IMR-90 (cell line): ENCODE measurements around the gene OR14C36. TPM values are rescaled to one million over a fixed set of nuclear protein-coding genes. Genes with fewer than 3 reads are reported as not detected.

Source experiments
- ATAC-seq: fragments of 200-7000 bp; cut with Tn5 transposase; 2 replicates; pipeline ENCODE4 v1.9.1; 2020; ENCODE audit warnings: low read depth, mild to moderate bottlenecking, moderate library complexity
- BruUV-seq: library from RNA; stranded (reverse); fragments of 400-500 nt; replicated peaks from 2 replicates; lab custom pipeline; 2021; lab: Mats Ljungman, UMichigan
- CTCF ChIA-PET: fragments of 300-600 bp; formaldehyde crosslinking; extraction: SDS; loops from one replicate; lab custom pipeline; 2021; ENCODE audit warnings: antibody characterized with exemption; lab: Yijun Ruan, JAX
- POLR2A ChIA-PET: fragments of 300-600 bp; sonication (Branson Sonifier 250); formaldehyde crosslinking; loops from one replicate; lab custom pipeline; 2022; ENCODE audit warnings: antibody characterized with exemption; ENCODE audit not compliant: unreplicated experiment; lab: Charles Lee
- DNase-seq: peaks from one replicate; pipeline ENCODE4 v3.0.0; 2013
- H2AFZ ChIP-seq: replicated peaks from 2 replicates; pipeline ENCODE3; 2013; ENCODE audit warnings: low read length, mild to moderate bottlenecking; ENCODE audit not compliant: poor library complexity
- H2AK5ac ChIP-seq: 2 replicates; pipeline ENCODE4 v1.6.1; 2013; ENCODE audit warnings: low read depth, low read length, inconsistent platforms
- H2AK9ac ChIP-seq: replicated peaks from 2 replicates; pipeline ENCODE3; 2013; ENCODE audit warnings: mild to moderate bottlenecking, low read depth, low read length, moderate library complexity; ENCODE audit not compliant: poor library complexity
- H2BK120ac ChIP-seq: 2 replicates; pipeline ENCODE4 v1.6.1; 2013; ENCODE audit warnings: low read depth, low read length, inconsistent platforms
- H2BK15ac ChIP-seq: 3 replicates; pipeline ENCODE4 v1.6.1; 2013; ENCODE audit warnings: low read depth, low read length, inconsistent platforms
- H2BK20ac ChIP-seq: 2 replicates; pipeline ENCODE4 v1.6.1; 2013; ENCODE audit warnings: low read depth, mild to moderate bottlenecking, inconsistent platforms, low read length, moderate library complexity
- H2BK5ac ChIP-seq: 2 replicates; pipeline ENCODE4 v1.6.1; 2013; ENCODE audit warnings: mild to moderate bottlenecking, low read depth, low read length, inconsistent platforms; ENCODE audit not compliant: poor library complexity, severe bottlenecking
- H3K14ac ChIP-seq: replicated peaks from 2 replicates; pipeline ENCODE4 v1.6.1; 2013; ENCODE audit warnings: low read depth, low read length, inconsistent platforms
- H3K18ac ChIP-seq: 2 replicates; pipeline ENCODE4 v1.6.1; 2013; ENCODE audit warnings: low read depth, low read length, control low read depth
- H3K23ac ChIP-seq: 2 replicates; pipeline ENCODE4 v1.6.1; 2013; ENCODE audit warnings: low read depth, low read length, inconsistent platforms
- H3K27ac ChIP-seq: 2 replicates; pipeline ENCODE4 v1.5.1; 2013; ENCODE audit warnings: mild to moderate bottlenecking, control low read depth, low read length; ENCODE audit not compliant: insufficient read depth
- H3K27me3 ChIP-seq: 2 replicates; pipeline ENCODE4 v1.6.1; 2013; ENCODE audit warnings: low read length; ENCODE audit not compliant: control insufficient read depth, insufficient read depth
- H3K36me3 ChIP-seq: 2 replicates; pipeline ENCODE4 v1.6.1; 2013; ENCODE audit warnings: low read length, mixed read lengths; ENCODE audit not compliant: control insufficient read depth, insufficient read depth
- H3K4ac ChIP-seq: 2 replicates; pipeline ENCODE4 v1.6.1; 2013; ENCODE audit warnings: low read depth, low read length, inconsistent platforms
- H3K4me1 ChIP-seq: 2 replicates; pipeline ENCODE4 v1.6.1; 2013; ENCODE audit warnings: low read length, mixed read lengths; ENCODE audit not compliant: control insufficient read depth, insufficient read depth
- H3K4me2 ChIP-seq: 2 replicates; pipeline ENCODE4 v1.6.1; 2013; ENCODE audit warnings: low read depth, mild to moderate bottlenecking, control low read depth, low read length, moderate library complexity
- H3K4me3 ChIP-seq: 2 replicates; pipeline ENCODE4 v1.5.1; 2013; ENCODE audit warnings: low read depth, mild to moderate bottlenecking, control low read depth, low read length, moderate library complexity; ENCODE audit not compliant: insufficient read depth
- H3K56ac ChIP-seq: 2 replicates; pipeline ENCODE4 v1.6.1; 2013; ENCODE audit warnings: low read length, inconsistent platforms; ENCODE audit not compliant: insufficient read depth; ENCODE audit errors: extremely low read depth
- H3K79me1 ChIP-seq, 2 experiments: 2 replicates each; pipeline ENCODE4 v1.6.1; 2013; ENCODE audit warnings: low read length in 2 of 2, inconsistent platforms in 1 of 2, low read depth in 1 of 2
- H3K9ac ChIP-seq: 2 replicates; pipeline ENCODE4 v1.6.1; 2013; ENCODE audit warnings: low read depth, low read length, control low read depth
- H3K9me1 ChIP-seq: 2 replicates; pipeline ENCODE4 v1.6.1; 2013; ENCODE audit warnings: low read length, inconsistent platforms; ENCODE audit not compliant: insufficient read depth
- H3K9me3 ChIP-seq: 2 replicates; pipeline ENCODE4 v1.6.1; 2013; ENCODE audit warnings: low read length; ENCODE audit not compliant: control insufficient read depth, insufficient read depth
- H4K20me1 ChIP-seq: 2 replicates; pipeline ENCODE4 v1.6.1; 2013; ENCODE audit warnings: low read length, inconsistent platforms; ENCODE audit not compliant: insufficient read depth
- H4K5ac ChIP-seq: 2 replicates; pipeline ENCODE4 v1.6.1; 2013; ENCODE audit warnings: mild to moderate bottlenecking, low read depth, low read length, control low read depth
- H4K8ac ChIP-seq, 2 experiments: 2 replicates each; pipeline ENCODE4 v1.6.1; 2013; ENCODE audit warnings: low read depth in 2 of 2, low read length in 2 of 2, control low read depth in 1 of 2, inconsistent platforms in 1 of 2
- H4K91ac ChIP-seq: 2 replicates; pipeline ENCODE4 v1.6.1; 2013; ENCODE audit warnings: low read depth, low read length, inconsistent platforms; ENCODE audit not compliant: insufficient read depth
- CHD1 ChIP-seq: IDR thresholded peaks from 2 replicates; pipeline ENCODE4 v1.6.1; 2012; ENCODE audit warnings: low read depth, low read length, improper control_type of control experiment
- FOS ChIP-seq: fragments of 150-350 bp; IDR thresholded peaks from 2 replicates; pipeline ENCODE4 v1.6.1; 2016; ENCODE audit warnings: low read depth, low read length
- MAZ ChIP-seq: IDR thresholded peaks from 2 replicates; pipeline ENCODE4 v1.6.1; 2012; ENCODE audit warnings: low read depth, mild to moderate bottlenecking, low read length, improper control_type of control experiment, moderate library complexity, borderline replicate concordance
- NFE2L2 ChIP-seq: fragments of 150-350 bp; IDR thresholded peaks from 2 replicates; pipeline ENCODE4 v1.6.1; 2016; ENCODE audit warnings: low read depth, mild to moderate bottlenecking, low read length
- SMC3 ChIP-seq: fragments of 150-350 bp; IDR thresholded peaks from 2 replicates; pipeline ENCODE4 v1.6.1; 2016; ENCODE audit warnings: low read depth, mild to moderate bottlenecking, antibody characterized with exemption, low read length, moderate library complexity
- dilution Hi-C: fragments of 300-500 bp; cut with HindIII; formaldehyde crosslinking; loops from one replicate; pipeline ENCODE4 v1.14.3; 2018; ENCODE audit warnings: low sequenced_read_pairs; ENCODE audit not compliant: unreplicated experiment
- in situ Hi-C: fragments of 300-500 bp; cut with MboI; formaldehyde crosslinking; loops from 3 replicates; pipeline ENCODE4 v1.14.3; 2019; ENCODE audit warnings: low sequenced_read_pairs, inconsistent platforms, mixed read lengths
- intact Hi-C: fragments of 100-400 bp; cut with micrococcal nuclease; formaldehyde crosslinking; loops from 2 replicates; pipeline ENCODE4 v1.10.0; 2022
- polyA plus RNA-seq, 3 experiments: library from polyadenylated mRNA; depleted of rRNA; stranded (reverse); fragments of >200 nt; gene quantifications; 2 replicates each; pipeline ENCODE4 v1.2.3, GENCODE V29; 2012; ENCODE audit warnings: low replicate concordance in 1 of 3
- total RNA-seq: library from RNA; depleted of rRNA; stranded (reverse); fragments of >200 nt; gene quantifications from 2 replicates; pipeline ENCODE4 v1.2.3, GENCODE V29; 2012

The OR14C36 gene
- total and polyA plus RNA-seq, 2 of the 4 experiments (the other 2 are of a cell fraction), result not detected

DNA sequence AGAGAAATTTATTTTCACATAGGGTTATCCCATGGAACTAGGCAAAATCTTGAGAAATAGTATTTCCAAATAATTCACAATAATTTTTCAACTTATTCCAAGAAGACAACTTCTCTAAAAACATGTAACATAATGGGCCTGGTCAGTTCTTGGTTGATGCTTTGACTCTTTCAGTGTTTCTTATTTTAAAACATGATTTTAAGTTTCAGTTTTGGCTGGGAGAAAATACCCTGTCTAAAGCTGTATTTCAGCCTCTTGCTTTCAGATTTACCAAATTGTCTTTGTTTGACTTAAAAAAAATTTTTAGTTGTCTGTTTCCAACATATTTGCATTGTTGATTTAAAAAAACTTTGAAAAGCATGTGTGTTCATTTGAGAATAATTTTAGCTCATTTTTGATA lies 18.0 kb downstream of the OR14C36 start:
- H4K20me1 ChIP-seq, result no peaks in the 10 kb centered on the region
- ChIA-PET CTCF (no interaction called here), POLR2A (no interaction called here)
- in situ Hi-C loops, result no loop called here
- H3K9ac ChIP-seq, result no peak overlapping the region
- no peak overlapping the region for H4K5ac ChIP-seq
- no TSS peak for BruUV-seq
- DNase-seq (no peak), ATAC-seq (no peak)
- no peak overlapping the region for H2BK5ac ChIP-seq
- H4K91ac ChIP-seq, result no peak overlapping the region
- H2BK120ac ChIP-seq, result no peak overlapping the region
- H2BK15ac ChIP-seq, result no peak overlapping the region
- no peaks in the 10 kb centered on the region for H3K9me1 ChIP-seq
- no peak overlapping the region for H3K14ac ChIP-seq
- no peak overlapping the region for H2AK5ac ChIP-seq
- H3K9me3 ChIP-seq, result peaks cover 7% of the 10 kb centered on the region; the same call in 1 of the 2 replicates
- no peak overlapping the region for H3K4ac ChIP-seq
- intact Hi-C loops, result no loop called here
- H3K4me2 ChIP-seq, result no peak overlapping the region
- no peaks in the 10 kb centered on the region for H3K27me3 ChIP-seq
- no peak overlapping the region for H2AK9ac ChIP-seq
- no peaks in the 10 kb centered on the region for H3K36me3 ChIP-seq
- no peak overlapping the region for H3K4me3 ChIP-seq
- H3K79me1 ChIP-seq, result no peaks in the 10 kb centered on the region
- H3K18ac ChIP-seq, result no peak overlapping the region
- H3K56ac ChIP-seq, result no peak overlapping the region
- no peak overlapping the region for H2AFZ ChIP-seq
- no peak overlapping the region for H3K27ac ChIP-seq
- H3K23ac ChIP-seq, result no peak overlapping the region
- no peaks in the 10 kb centered on the region for H3K4me1 ChIP-seq
- TF ChIP-seq NFE2L2 (no peak), MAZ (no peak), CHD1 (no peak), SMC3 (no peak), FOS (no peak)
- H4K8ac ChIP-seq, result no peak overlapping the region
- dilution Hi-C loops, result no loop called here
- H2BK20ac ChIP-seq, result no peak overlapping the region
